ENCODE results near the gene CDC6. TPM values are rescaled to one million over a fixed set of nuclear protein-coding genes. Genes with fewer than 3 reads are reported as not detected.
A peak's percentile ranks its signal among the peaks of the same experiment; 100 is the strongest.

Gene CDC6
- total RNA-seq, 1 donor from 2014 or later: 1.2 TPM

DNA sequence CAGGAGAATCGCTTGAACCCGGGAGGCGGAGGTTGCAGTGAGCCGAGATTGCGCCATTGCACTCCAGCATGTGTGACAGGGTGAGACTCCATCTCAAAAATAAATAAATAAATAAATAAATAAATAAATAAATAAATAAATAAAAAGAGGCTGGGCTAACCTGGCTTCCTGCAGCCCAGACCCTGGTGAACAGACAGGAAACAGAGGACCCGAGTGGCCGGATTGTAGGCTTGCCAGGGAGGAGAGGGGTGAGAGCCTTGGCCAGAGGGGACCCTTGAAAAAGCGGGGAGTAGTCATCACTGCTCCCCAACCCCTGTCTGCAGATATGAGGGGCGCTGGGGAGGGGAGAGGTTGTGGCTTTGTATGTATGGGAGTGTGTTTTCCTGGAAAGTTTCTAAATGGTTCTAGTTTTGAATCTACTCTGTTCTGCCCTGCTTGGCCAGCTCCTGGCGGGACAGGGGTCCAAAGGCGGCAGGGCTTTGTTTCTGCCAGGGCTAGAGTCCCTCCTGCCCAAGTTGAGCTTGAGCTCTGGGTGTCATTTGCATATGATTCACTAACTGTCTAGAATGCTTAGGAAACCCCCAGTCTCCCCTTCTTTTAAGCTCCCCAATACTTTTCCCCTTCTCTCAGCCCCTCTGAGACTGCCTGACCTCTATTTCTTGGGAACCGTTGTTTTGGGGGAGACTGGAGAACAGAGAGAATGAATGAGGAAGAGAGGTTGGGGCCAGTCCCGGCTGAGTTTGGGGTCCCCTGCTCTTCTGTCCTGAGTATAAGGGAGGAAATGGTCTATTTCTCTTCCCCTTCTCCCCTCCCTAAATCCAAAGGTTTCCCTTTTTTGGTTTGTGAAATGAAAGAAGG is 37.7 kb downstream of the CDC6 start:
- intact Hi-C loops (cut with DNase I): no loop called here
- Histone ChIP-seq H3K4me1 (peaks cover 49 to 87% of the 10 kb centered on the region in 2 donors), H3K9me3 (no peaks in the 10 kb centered on the region), H3K27me3 (no peaks in the 10 kb centered on the region), H3K4me3 (no peak overlapping the region), H3K36me3 (no peaks in the 10 kb centered on the region), H3K27ac (peak overlapping the region; percentile 90 to 91)
- TF ChIP-seq, protein P1, sequence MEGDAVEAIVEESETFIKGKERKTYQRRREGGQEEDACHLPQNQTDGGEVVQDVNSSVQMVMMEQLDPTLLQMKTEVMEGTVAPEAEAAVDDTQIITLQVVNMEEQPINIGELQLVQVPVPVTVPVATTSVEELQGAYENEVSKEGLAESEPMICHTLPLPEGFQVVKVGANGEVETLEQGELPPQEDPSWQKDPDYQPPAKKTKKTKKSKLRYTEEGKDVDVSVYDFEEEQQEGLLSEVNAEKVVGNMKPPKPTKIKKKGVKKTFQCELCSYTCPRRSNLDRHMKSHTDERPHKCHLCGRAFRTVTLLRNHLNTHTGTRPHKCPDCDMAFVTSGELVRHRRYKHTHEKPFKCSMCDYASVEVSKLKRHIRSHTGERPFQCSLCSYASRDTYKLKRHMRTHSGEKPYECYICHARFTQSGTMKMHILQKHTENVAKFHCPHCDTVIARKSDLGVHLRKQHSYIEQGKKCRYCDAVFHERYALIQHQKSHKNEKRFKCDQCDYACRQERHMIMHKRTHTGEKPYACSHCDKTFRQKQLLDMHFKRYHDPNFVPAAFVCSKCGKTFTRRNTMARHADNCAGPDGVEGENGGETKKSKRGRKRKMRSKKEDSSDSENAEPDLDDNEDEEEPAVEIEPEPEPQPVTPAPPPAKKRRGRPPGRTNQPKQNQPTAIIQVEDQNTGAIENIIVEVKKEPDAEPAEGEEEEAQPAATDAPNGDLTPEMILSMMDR (IDR thresholded peaks at IDR 0.05): no peak
- DNase-seq (ENCODE audit: low spot score in 2 of 2): no peak

DNA sequence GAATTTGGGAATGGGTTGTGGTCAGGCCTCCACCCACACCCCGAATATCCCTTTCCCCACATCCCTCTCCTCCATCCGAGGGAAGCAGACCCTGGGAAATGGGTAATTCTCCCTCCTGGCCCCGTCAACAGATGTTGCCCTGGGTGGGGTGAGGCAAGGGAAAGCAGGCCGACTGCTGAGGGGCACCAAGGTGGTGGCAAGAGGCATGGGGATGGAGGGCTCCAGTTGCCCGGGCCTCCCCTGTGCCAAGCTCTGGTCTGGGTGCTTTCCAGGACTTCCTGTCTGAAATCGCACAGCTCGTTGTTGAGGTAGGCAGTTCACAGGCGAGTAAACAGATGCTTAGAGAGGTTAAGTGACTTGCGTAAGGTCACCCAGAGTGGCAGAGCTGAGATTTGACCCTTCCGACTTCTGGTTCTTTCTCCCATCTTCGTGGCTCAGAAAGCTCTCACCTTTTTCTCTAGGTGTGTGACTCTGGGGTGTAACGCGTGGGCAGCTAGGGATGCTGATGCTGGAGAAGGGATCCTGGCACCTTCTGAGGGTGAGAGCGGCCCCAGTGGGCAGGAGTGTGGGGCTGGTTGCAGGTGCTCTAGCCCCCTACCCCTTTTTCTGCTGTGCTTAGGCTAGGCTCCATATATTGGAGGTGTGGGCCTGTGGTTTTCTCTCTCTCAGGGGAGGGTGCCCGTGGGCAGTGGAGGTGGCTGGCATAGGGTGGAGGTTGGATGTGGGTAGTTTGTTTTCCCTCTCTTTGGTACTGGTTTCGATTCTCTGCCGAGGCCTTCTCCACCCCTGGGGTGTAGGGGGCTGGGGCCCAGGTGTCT is 38.5 kb downstream of the CDC6 start:
- H3K27ac ChIP-seq: peak overlapping the region; percentile 90 to 91
- TF ChIP-seq, protein P1 (IDR thresholded peaks at IDR 0.05): no peak
- peaks cover 56 to 87% of the 10 kb centered on the region in 2 donors for H3K4me1 ChIP-seq
- no peak for DNase-seq (ENCODE audit: low spot score in 2 of 2)
- no peaks in the 10 kb centered on the region for H3K27me3 ChIP-seq
- no peaks in the 10 kb centered on the region for H3K9me3 ChIP-seq
- no peaks in the 10 kb centered on the region for H3K36me3 ChIP-seq
- peak overlapping the region in 1 of 2 donors; percentile 29 for H3K4me3 ChIP-seq
- intact Hi-C loops (cut with DNase I): no loop called here

DNA sequence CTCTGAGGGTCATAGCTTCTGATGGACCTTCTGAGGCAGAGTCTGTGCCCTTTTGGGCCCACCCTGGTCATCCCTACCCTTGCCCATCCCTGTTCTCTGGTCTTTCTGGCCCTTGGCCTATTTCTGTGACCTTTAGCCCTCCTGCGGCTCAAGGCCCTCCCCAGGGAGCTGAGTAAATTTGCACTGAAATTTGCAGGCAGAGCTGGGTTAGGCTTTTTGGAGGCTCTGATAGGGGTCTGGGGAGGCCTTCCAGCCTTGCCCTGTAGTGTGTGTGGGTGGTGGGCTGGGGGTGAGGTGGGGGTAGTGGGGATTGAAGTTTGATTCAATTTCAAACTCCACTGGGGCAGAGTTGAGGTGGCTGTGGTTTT is 39.1 kb downstream of the CDC6 start:
- Histone ChIP-seq H3K9me3 (no peaks in the 10 kb centered on the region), H3K36me3 (no peaks in the 10 kb centered on the region), H3K27ac (peak overlapping the region; percentile 90 to 91), H3K4me3 (peak overlapping the region in 1 of 2 donors; percentile 29), H3K27me3 (no peaks in the 10 kb centered on the region), H3K4me1 (peaks cover 57 to 87% of the 10 kb centered on the region in 2 donors)
- intact Hi-C loops (cut with DNase I): no loop called here
- DNase-seq (ENCODE audit: low spot score in 2 of 2): no peak
- TF ChIP-seq, protein P1 (IDR thresholded peaks at IDR 0.05): no peak

DNA sequence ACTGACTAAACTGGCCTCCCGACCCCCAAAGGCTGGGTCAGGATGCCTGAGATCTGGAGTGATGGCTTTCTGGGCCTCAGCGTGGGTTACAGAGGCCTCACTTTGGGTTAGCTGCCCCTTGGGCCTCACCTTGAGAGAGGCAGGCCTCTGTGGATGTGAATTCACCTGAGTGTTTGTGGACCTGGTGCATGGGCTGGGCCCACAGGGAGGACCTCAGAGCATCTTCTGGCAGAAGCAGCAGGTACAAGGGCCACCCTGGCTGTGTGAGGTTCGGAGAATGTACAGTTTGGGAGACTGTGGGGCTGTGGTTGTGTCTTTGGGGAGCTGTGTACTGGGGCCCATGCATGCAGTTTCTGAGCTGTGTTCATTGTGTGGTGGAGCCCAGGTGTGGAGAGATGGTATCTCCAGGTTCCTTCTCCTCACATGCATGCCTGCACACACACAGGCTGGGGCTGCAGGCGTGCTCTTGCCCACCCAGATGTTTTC is 39.6 kb downstream of the CDC6 start:
- H3K4me3 ChIP-seq: no peak overlapping the region
- no peaks in the 10 kb centered on the region for H3K27me3 ChIP-seq
- peak overlapping the region; percentile 90 to 91 for H3K27ac ChIP-seq
- DNase-seq (ENCODE audit: low spot score in 2 of 2): no peak
- H3K36me3 ChIP-seq: no peaks in the 10 kb centered on the region
- H3K4me1 ChIP-seq: peaks cover 57 to 86% of the 10 kb centered on the region in 2 donors
- TF ChIP-seq, protein P1 (IDR thresholded peaks at IDR 0.05): no peak
- intact Hi-C loops (cut with DNase I): no loop called here
- no peaks in the 10 kb centered on the region for H3K9me3 ChIP-seq

DNA sequence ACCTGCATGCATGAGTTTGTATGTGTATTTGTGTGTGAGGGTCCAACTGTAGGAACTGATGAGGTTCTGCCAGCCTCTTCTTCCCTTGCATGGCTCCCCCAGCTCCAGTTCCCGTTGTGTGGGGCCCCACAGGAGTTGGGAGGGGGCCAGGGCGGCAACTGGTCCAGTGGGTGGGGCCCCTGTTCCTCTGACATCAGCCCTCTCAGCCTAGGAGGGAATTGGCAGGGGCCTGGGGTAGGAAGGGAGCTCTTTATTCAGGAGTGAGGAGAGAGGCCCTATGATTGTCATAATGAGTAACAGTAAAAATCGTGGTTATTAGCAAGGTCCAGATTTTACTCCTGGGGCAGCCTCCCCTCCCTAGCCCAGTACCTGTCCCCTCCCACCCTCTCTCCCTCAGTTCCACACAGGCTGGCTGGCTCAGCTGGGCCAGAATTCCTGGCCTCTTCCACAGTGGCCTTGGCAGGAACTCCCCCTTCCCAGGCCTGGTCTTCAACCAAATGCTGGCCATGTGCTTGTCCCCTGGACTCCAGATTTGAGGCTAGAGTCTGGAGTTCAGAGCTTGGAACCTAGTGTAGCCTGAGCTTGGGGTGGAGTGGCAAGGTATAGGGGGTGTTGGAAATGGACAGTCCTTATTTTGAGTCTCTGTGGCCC is 40.2 kb downstream of the CDC6 start:
- H3K4me1 ChIP-seq: peaks cover 61 to 86% of the 10 kb centered on the region in 2 donors

More for the DNA sequence above, 40.2 kb downstream of the CDC6 start:
- TF ChIP-seq, protein P1 (IDR thresholded peaks at IDR 0.05): no peak
- DNase-seq (ENCODE audit: low spot score in 2 of 2): no peak
- H3K27ac ChIP-seq: peak overlapping the region; percentile 49 to 91
- H3K36me3 ChIP-seq: no peaks in the 10 kb centered on the region
- no peaks in the 10 kb centered on the region for H3K27me3 ChIP-seq
- intact Hi-C loops (cut with DNase I): no loop called here
- H3K4me3 ChIP-seq: no peak overlapping the region
- H3K9me3 ChIP-seq: no peaks in the 10 kb centered on the region

Measured in ascending aorta (tissue), 2 donors.